Measurements from ENCODE around the gene ASB16.

The ASB16 gene

GRCh38 chr17:44209786-44210341 is 39.4 kb downstream of the ASB16 start:
- Histone ChIP-seq H3K27me3 (ENCODE audit: low read depth, low read length) (no peaks in the 10 kb centered on the region), H3K27ac (ENCODE audit: low read length) (peak overlapping the region; percentile 71), H3K36me3 (replicated peaks; ENCODE audit: low read depth, low read length) (peaks cover 56% of the 10 kb centered on the region), H3K4me3 (ENCODE audit: low read length) (peak overlapping the region; percentile 68), H3K9me3 (ENCODE audit: insufficient read depth, low read length) (no peaks in the 10 kb centered on the region), H2AFZ (ENCODE audit: low read depth, low read length) (no peak overlapping the region), H3K79me2 (ENCODE audit: low read length) (peaks cover 8% of the 10 kb centered on the region; the same call in 1 of the 2 replicates), H3K4me1 (ENCODE audit: low read length) (peaks cover 25% of the 10 kb centered on the region), H4K20me1 (ENCODE audit: insufficient read depth, low read length) (no peaks in the 10 kb centered on the region), H3K9ac (ENCODE audit: low read length) (peak overlapping the region; percentile 67), H3K4me2 (ENCODE audit: low read length) (peak overlapping the region; percentile 83)
- TF ChIP-seq CTCF (IDR thresholded peaks at IDR 0.05; ENCODE audit: low read depth, low read length) (no peak), EZH2phosphoT487 (IDR thresholded peaks at IDR 0.05; ENCODE audit: low read depth) (no peak)

- Histone ChIP-seq H3K4me1 (ENCODE audit: low read length) (peaks cover 30% of the 10 kb centered on the region), H3K4me3 (ENCODE audit: low read length) (peak overlapping the region; percentile 68), H4K20me1 (ENCODE audit: insufficient read depth, low read length) (no peaks in the 10 kb centered on the region), H3K9ac (ENCODE audit: low read length) (peak overlapping the region; percentile 67), H3K36me3 (replicated peaks; ENCODE audit: low read depth, low read length) (peaks cover 63% of the 10 kb centered on the region), H3K27ac (ENCODE audit: low read length) (peak overlapping the region; percentile 71), H2AFZ (ENCODE audit: low read depth, low read length) (no peak overlapping the region), H3K4me2 (ENCODE audit: low read length) (peak overlapping the region; percentile 83), H3K79me2 (ENCODE audit: low read length) (peaks cover 15% of the 10 kb centered on the region), H3K27me3 (ENCODE audit: low read depth, low read length) (no peaks in the 10 kb centered on the region), H3K9me3 (ENCODE audit: insufficient read depth, low read length) (no peaks in the 10 kb centered on the region)
- TF ChIP-seq CTCF (IDR thresholded peaks at IDR 0.05; ENCODE audit: low read depth, low read length) (peak; percentile 92), EZH2phosphoT487 (IDR thresholded peaks at IDR 0.05; ENCODE audit: low read depth) (no peak)
Observed at GRCh38 chr17:44210342-44211192, 40.1 kb downstream of the ASB16 start.

- peak overlapping the region; percentile 65 for H3K4me2 ChIP-seq (ENCODE audit: low read length)
- peaks cover 69% of the 10 kb centered on the region for H3K36me3 ChIP-seq (replicated peaks; ENCODE audit: low read depth, low read length)
- peak overlapping the region; percentile 47; the same call in 1 of the 2 replicates for H3K9ac ChIP-seq (ENCODE audit: low read length)
- H2AFZ ChIP-seq (ENCODE audit: low read depth, low read length) = no peak overlapping the region
- no peaks in the 10 kb centered on the region for H3K9me3 ChIP-seq (ENCODE audit: insufficient read depth, low read length)
- peaks cover 40% of the 10 kb centered on the region for H3K4me1 ChIP-seq (ENCODE audit: low read length)
- H4K20me1 ChIP-seq (ENCODE audit: insufficient read depth, low read length) = no peaks in the 10 kb centered on the region
- TF ChIP-seq EZH2phosphoT487 (IDR thresholded peaks at IDR 0.05; ENCODE audit: low read depth) (no peak), CTCF (IDR thresholded peaks at IDR 0.05; ENCODE audit: low read depth, low read length) (no peak)
- H3K27ac ChIP-seq (ENCODE audit: low read length) = peak overlapping the region; percentile 55
- H3K79me2 ChIP-seq (ENCODE audit: low read length) = peaks cover 25% of the 10 kb centered on the region
- H3K4me3 ChIP-seq (ENCODE audit: low read length) = peak overlapping the region; percentile 50; the same call in 1 of the 2 replicates
- no peaks in the 10 kb centered on the region for H3K27me3 ChIP-seq (ENCODE audit: low read depth, low read length)
Observed at GRCh38 chr17:44211281-44212265, 41.1 kb downstream of the ASB16 start.
